HepG2 (cell line): ENCODE data around the gene NOS1AP. TPM values are rescaled to one million over a fixed set of nuclear protein-coding genes. Genes with fewer than 3 reads are reported as not detected.

ENCODE experiments used
- ATAC-seq: fragments of 200-7000 bp; cut with Tn5 transposase; 3 replicates; pipeline ENCODE4 v1.9.1; 2020; ENCODE audit warnings: mild to moderate bottlenecking, moderate library complexity
- BruUV-seq: library from RNA; stranded (reverse); fragments of 400-500 nt; replicated peaks from 2 replicates; lab custom pipeline; 2021; lab: Mats Ljungman, UMichigan
- CTCF ChIA-PET: fragments of 300-600 bp; formaldehyde crosslinking; extraction: SDS; loops from one replicate; lab custom pipeline; 2021; ENCODE audit warnings: low total read pairs, inconsistent platforms, low intra/inter-chr PET ratio; lab: Yijun Ruan, JAX
- POLR2A ChIA-PET: fragments of 350-600 bp; sonication (Branson Sonifier 250); formaldehyde crosslinking; loops from one replicate; lab custom pipeline; 2020; ENCODE audit warnings: antibody characterized with exemption, inconsistent platforms; lab: Yijun Ruan, JAX
- DNase-seq: peaks from one replicate; pipeline ENCODE4 v3.0.0-alpha.2; 2015; ENCODE audit warnings: low spot score
- FAIRE-seq: peaks from 3 replicates; lab custom pipeline; 2011; peaks lifted over from hg19 to GRCh38; lab: Jason Lieb, UNC
- H2AFZ ChIP-seq: one replicate; pipeline ENCODE4 v1.6.1; 2011; ENCODE audit warnings: low read length, inconsistent platforms
- H3K27ac ChIP-seq: fragments of 300-600 bp; 3 replicates; pipeline ENCODE4 v1.8.0; 2011; ENCODE audit warnings: mixed run types, mild to moderate bottlenecking, mixed read lengths, low read length, inconsistent platforms; ENCODE audit not compliant: insufficient read depth; ENCODE audit errors: extremely low read length
- H3K27me3 ChIP-seq, 2 experiments: fragments of 200-600 bp in 1 of 2; 2 replicates in 1 of 2; 3 replicates in 1 of 2; pipeline versions ENCODE4 v1.6.0 to v1.8.0; 2011; ENCODE audit warnings: low read length in 2 of 2, mild to moderate bottlenecking in 2 of 2, moderate library complexity in 2 of 2, inconsistent platforms in 1 of 2; ENCODE audit not compliant: insufficient read depth in 2 of 2, control insufficient read depth in 1 of 2
- H3K36me3 ChIP-seq, 2 experiments: fragments of 200-600 bp in 1 of 2; replicated peaks in 1 of 2; 2 replicates in 1 of 2; 3 replicates in 1 of 2; pipeline versions ENCODE4 v1.5.1 to v1.8.0; 2011; ENCODE audit warnings: low read length in 2 of 2, inconsistent platforms in 1 of 2; ENCODE audit not compliant: insufficient read depth in 2 of 2, control insufficient read depth in 1 of 2
- H3K4me1 ChIP-seq: 2 replicates; pipeline ENCODE4 v1.5.1; 2012; ENCODE audit warnings: low read length, inconsistent platforms; ENCODE audit not compliant: insufficient read depth
- H3K4me2 ChIP-seq: 2 replicates; pipeline ENCODE4 v1.6.0; 2011; ENCODE audit warnings: low read depth, low read length, inconsistent platforms
- H3K4me3 ChIP-seq, 3 experiments: fragments of 200-600 bp in 1 of 3; sonication (generic), shearing (Covaris generic) in 1 of 3; replicated peaks in 1 of 3; 2 replicates each; pipeline ENCODE4 v1.5.1; 2011 to 2016; ENCODE audit warnings: low read length in 3 of 3, inconsistent platforms in 2 of 3, low read depth in 2 of 3, mild to moderate bottlenecking in 2 of 3, control low read depth in 1 of 3, mixed read lengths in 1 of 3; ENCODE audit not compliant: insufficient read depth in 1 of 3
- H3K79me2 ChIP-seq: one replicate; pipeline ENCODE4 v1.6.1; 2011; ENCODE audit warnings: low read length, inconsistent platforms; ENCODE audit not compliant: insufficient read depth
- H3K9ac ChIP-seq: 2 replicates; pipeline ENCODE4 v1.6.0; 2011; ENCODE audit warnings: mild to moderate bottlenecking, low read depth, low read length, inconsistent platforms; ENCODE audit not compliant: insufficient read depth
- H3K9me3 ChIP-seq: 2 replicates; pipeline ENCODE4 v1.5.1; 2012; ENCODE audit warnings: mild to moderate bottlenecking, low read length
- H4K20me1 ChIP-seq: 2 replicates; pipeline ENCODE4 v1.6.0; 2011; ENCODE audit warnings: inconsistent platforms, mild to moderate bottlenecking, low read length, moderate library complexity; ENCODE audit not compliant: insufficient read depth
- ARID3A ChIP-seq: IDR thresholded peaks from 2 replicates; pipeline ENCODE4 v1.6.1; 2012; ENCODE audit warnings: low read depth, low read length, improper control_type of control experiment
- HNRNPL ChIP-seq: fragments of 200-400 bp; formaldehyde crosslinking; IDR thresholded peaks from 2 replicates; pipeline ENCODE4 v1.6.1; 2017; ENCODE audit warnings: mild to moderate bottlenecking, low read depth, low read length
- MTA1 ChIP-seq: sonication (generic); formaldehyde crosslinking; IDR thresholded peaks from 2 replicates; pipeline ENCODE4 v1.4.0; 2020; ENCODE audit warnings: missing genetic modification reagents, mild to moderate bottlenecking, borderline replicate concordance
- MTA3 ChIP-seq: sonication (generic); formaldehyde crosslinking; IDR thresholded peaks from 2 replicates; pipeline ENCODE4 v1.4.0; 2020; ENCODE audit warnings: missing genetic modification reagents
- PAX8 ChIP-seq: sonication (generic); formaldehyde crosslinking; IDR thresholded peaks from 2 replicates; pipeline ENCODE4 v1.8.0; 2022; ENCODE audit warnings: mild to moderate bottlenecking, missing genetic modification reagents, borderline replicate concordance
- POLR2G ChIP-seq: fragments of 200-400 bp; formaldehyde crosslinking; IDR thresholded peaks from 2 replicates; pipeline ENCODE4 v1.6.1; 2018; ENCODE audit warnings: mild to moderate bottlenecking, low read depth, low read length, moderate library complexity
- SP4 ChIP-seq: sonication (generic); formaldehyde crosslinking; IDR thresholded peaks from 2 replicates; pipeline ENCODE4 v1.8.1; 2023; ENCODE audit warnings: mild to moderate bottlenecking, missing genetic modification reagents
- STAG1 ChIP-seq: sonication (generic); formaldehyde crosslinking; IDR thresholded peaks from 2 replicates; pipeline ENCODE4 v1.4.0; 2020; ENCODE audit warnings: missing genetic modification reagents
- ZFP41 ChIP-seq: sonication (generic); formaldehyde crosslinking; IDR thresholded peaks from 2 replicates; pipeline ENCODE4 v1.4.0; 2020; ENCODE audit warnings: mild to moderate bottlenecking, missing genetic modification reagents, borderline replicate concordance
- ZNF180 ChIP-seq: sonication (generic); formaldehyde crosslinking; IDR thresholded peaks from 2 replicates; pipeline ENCODE4 v1.4.0; 2020; ENCODE audit warnings: low read depth, missing genetic modification reagents, borderline replicate concordance
- ZNF563 ChIP-seq: sonication (generic); formaldehyde crosslinking; IDR thresholded peaks from 2 replicates; pipeline ENCODE4 v1.8.0; 2022; ENCODE audit warnings: mild to moderate bottlenecking, moderate library complexity, missing genetic modification reagents
- ZNF749 ChIP-seq: sonication (generic); formaldehyde crosslinking; IDR thresholded peaks from 2 replicates; pipeline ENCODE4 v1.8.0; 2022; ENCODE audit warnings: mild to moderate bottlenecking, missing genetic modification reagents, moderate library complexity, borderline replicate concordance
- ZNF766 ChIP-seq: sonication (generic); formaldehyde crosslinking; IDR thresholded peaks from 2 replicates; pipeline ENCODE4 v1.5.0; 2020; ENCODE audit warnings: missing genetic modification reagents, borderline replicate concordance
- ZSCAN21 ChIP-seq: sonication (generic); formaldehyde crosslinking; IDR thresholded peaks from 2 replicates; pipeline ENCODE4 v1.8.0; 2022; ENCODE audit warnings: mild to moderate bottlenecking, missing genetic modification reagents, moderate library complexity, borderline replicate concordance
- ZSCAN31 ChIP-seq: sonication (generic); formaldehyde crosslinking; IDR thresholded peaks from 2 replicates; pipeline ENCODE4 v1.5.0; 2020; ENCODE audit warnings: low read depth, mild to moderate bottlenecking, missing genetic modification reagents
- WGBS: methylation state at CpG from one replicate; pipeline ENCODE4 v1.1.6; 2017; ENCODE audit warnings: low lambda C conversion rate; 5-methylcytosine and 5-hydroxymethylcytosine counted together
- in situ Hi-C: cut with HindIII; loops from 2 replicates; pipeline ENCODE4 v1.10.0; 2017; ENCODE audit warnings: low pct_unique_long_range_greater_than_20kb; ENCODE audit not compliant: extremely low pct_ligation_motif_present
- intact Hi-C: fragments of 100-400 bp; cut with micrococcal nuclease; formaldehyde crosslinking; loops from one replicate; pipeline ENCODE4 v1.10.0; 2022; ENCODE audit not compliant: unreplicated experiment
- polyA plus RNA-seq, 8 experiments: library from polyadenylated mRNA; depleted of rRNA in 3 of 8; stranded (reverse) in 7 of 8; unstranded in 1 of 8; fragments of >200 nt; fragmentation: Illumina TruSeq in 4 of 8; extraction: Trizol in 4 of 8; gene quantifications; 2 replicates each; pipeline versions ENCODE4 v1.2.1 to v1.2.3, GENCODE V29; 2011 to 2016; ENCODE audit warnings: low read depth in 4 of 8, missing spikeins in 1 of 8, mixed read lengths in 1 of 8; ENCODE audit not compliant: insufficient read depth in 1 of 8
- total RNA-seq, 5 experiments: library from RNA; depleted of rRNA; stranded (reverse); fragments of >200 nt; fragmentation: Illumina TruSeq; extraction: Trizol; gene quantifications; 2 replicates each; pipeline ENCODE4 v1.2.3, GENCODE V29; 2016; ENCODE audit warnings: low read depth in 1 of 5
- TF ChIP-seq, protein P1 (sequence below): sonication (generic); formaldehyde crosslinking; conservative IDR thresholded peaks from 2 replicates; pipeline ENCODE4 v1.4.0; 2020; ENCODE audit warnings: missing genetic modification reagents
- TF ChIP-seq, protein P2 (sequence below): sonication (generic); formaldehyde crosslinking; IDR thresholded peaks from 2 replicates; pipeline ENCODE4 v1.4.0; 2020; ENCODE audit warnings: missing genetic modification reagents

The NOS1AP gene
- total and polyA plus RNA-seq, 2 of the 13 experiments (the other 11 are each of a cell fraction or from before 2014, with no cell fraction given), result 2.0 to 3.3 TPM

DNA sequence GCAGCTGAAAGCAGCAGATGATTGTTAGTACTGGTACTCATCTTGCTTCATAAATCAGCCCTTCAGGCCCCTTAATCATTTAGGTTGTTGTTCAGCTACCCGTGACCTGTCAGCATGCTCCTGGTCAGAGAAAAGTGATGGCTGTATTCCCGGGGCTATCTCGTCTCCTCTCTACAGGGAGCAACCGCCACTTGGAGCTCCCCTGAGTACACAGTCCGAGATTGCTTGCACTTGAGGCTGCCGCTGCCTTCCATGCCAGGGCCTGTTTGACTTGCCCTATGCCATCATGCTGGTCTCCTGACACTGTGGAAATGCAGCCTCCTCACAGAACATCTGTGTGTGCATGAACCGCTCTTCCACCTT is 209.6 kb downstream of the NOS1AP start (continued):
- TF ChIP-seq, protein P1, sequence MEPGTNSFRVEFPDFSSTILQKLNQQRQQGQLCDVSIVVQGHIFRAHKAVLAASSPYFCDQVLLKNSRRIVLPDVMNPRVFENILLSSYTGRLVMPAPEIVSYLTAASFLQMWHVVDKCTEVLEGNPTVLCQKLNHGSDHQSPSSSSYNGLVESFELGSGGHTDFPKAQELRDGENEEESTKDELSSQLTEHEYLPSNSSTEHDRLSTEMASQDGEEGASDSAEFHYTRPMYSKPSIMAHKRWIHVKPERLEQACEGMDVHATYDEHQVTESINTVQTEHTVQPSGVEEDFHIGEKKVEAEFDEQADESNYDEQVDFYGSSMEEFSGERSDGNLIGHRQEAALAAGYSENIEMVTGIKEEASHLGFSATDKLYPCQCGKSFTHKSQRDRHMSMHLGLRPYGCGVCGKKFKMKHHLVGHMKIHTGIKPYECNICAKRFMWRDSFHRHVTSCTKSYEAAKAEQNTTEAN (CRISPR knock-in tag), result no peak
- TF ChIP-seq HNRNPL, result no peak
- no peak for TF ChIP-seq ZNF749 (CRISPR knock-in tag)
- no peak for TF ChIP-seq SP4 (CRISPR knock-in tag)
- no peak for TF ChIP-seq STAG1 (CRISPR knock-in tag)
- no peak for TF ChIP-seq ZNF766

DNA sequence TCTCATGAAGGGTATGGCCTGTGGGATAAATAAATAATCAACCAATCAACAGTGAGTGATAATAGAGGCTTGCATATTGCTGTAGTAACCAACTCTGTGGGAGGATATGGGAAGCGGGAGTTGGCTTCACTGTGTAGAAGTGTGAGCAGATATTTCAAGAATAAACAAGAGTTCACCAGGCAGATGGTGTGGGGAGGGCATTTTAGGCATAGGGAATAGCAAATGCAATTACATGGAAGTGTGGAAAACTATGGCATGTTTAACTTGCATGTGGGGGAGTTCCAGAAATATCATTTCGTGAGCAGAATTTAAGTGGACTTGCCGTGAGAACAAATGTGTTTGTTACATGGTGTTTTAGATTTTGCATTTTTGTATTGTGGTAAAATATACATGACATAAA is 211.9 kb downstream of the NOS1AP start:
- Histone ChIP-seq H3K4me3 (no peak overlapping the region), H3K9me3 (no peaks in the 10 kb centered on the region), H4K20me1 (no peaks in the 10 kb centered on the region; the same call in 1 of the 2 replicates), H3K4me2 (no peak overlapping the region), H3K4me1 (peaks cover 16% of the 10 kb centered on the region), H3K27ac (no peak overlapping the region), H3K9ac (no peak overlapping the region), H3K79me2 (no peaks in the 10 kb centered on the region), H3K27me3 (no peaks in the 10 kb centered on the region), H3K36me3 (0 out of 5 replicates have a peak, but pooled peaks cover 0 to 5% of the 10 kb centered on the region in 2 experiments), H2AFZ (no peak overlapping the region)
- ChIA-PET POLR2A (no interaction called here), CTCF (no interaction called here)
- DNase-seq, result no peak
- in situ Hi-C loops, result no loop called here
- BruUV-seq, result no TSS peak
- intact Hi-C loops, result loop anchor here (10.0 kb wide), 1 partner anchor 113 kb away; no protein-coding TSS in a partner anchor
- ATAC-seq, result no peak
- FAIRE-seq, result no peak
- WGBS, result 97% methylated on average over 3 of the region's 3 CpGs
- TF ChIP-seq ZNF180 (CRISPR knock-in tag), result no peak
- no peak for TF ChIP-seq MTA3
- no peak for TF ChIP-seq POLR2G
- TF ChIP-seq ZNF563 (CRISPR knock-in tag), result no peak
- TF ChIP-seq ZSCAN21 (CRISPR knock-in tag), result no peak
- no peak for TF ChIP-seq ARID3A
- no peak for TF ChIP-seq ZFP41 (CRISPR knock-in tag)
- TF ChIP-seq ZSCAN31 (CRISPR knock-in tag), result no peak
- TF ChIP-seq PAX8, result no peak
- TF ChIP-seq MTA1 (CRISPR knock-in tag), result no peak
- TF ChIP-seq, protein P2, sequence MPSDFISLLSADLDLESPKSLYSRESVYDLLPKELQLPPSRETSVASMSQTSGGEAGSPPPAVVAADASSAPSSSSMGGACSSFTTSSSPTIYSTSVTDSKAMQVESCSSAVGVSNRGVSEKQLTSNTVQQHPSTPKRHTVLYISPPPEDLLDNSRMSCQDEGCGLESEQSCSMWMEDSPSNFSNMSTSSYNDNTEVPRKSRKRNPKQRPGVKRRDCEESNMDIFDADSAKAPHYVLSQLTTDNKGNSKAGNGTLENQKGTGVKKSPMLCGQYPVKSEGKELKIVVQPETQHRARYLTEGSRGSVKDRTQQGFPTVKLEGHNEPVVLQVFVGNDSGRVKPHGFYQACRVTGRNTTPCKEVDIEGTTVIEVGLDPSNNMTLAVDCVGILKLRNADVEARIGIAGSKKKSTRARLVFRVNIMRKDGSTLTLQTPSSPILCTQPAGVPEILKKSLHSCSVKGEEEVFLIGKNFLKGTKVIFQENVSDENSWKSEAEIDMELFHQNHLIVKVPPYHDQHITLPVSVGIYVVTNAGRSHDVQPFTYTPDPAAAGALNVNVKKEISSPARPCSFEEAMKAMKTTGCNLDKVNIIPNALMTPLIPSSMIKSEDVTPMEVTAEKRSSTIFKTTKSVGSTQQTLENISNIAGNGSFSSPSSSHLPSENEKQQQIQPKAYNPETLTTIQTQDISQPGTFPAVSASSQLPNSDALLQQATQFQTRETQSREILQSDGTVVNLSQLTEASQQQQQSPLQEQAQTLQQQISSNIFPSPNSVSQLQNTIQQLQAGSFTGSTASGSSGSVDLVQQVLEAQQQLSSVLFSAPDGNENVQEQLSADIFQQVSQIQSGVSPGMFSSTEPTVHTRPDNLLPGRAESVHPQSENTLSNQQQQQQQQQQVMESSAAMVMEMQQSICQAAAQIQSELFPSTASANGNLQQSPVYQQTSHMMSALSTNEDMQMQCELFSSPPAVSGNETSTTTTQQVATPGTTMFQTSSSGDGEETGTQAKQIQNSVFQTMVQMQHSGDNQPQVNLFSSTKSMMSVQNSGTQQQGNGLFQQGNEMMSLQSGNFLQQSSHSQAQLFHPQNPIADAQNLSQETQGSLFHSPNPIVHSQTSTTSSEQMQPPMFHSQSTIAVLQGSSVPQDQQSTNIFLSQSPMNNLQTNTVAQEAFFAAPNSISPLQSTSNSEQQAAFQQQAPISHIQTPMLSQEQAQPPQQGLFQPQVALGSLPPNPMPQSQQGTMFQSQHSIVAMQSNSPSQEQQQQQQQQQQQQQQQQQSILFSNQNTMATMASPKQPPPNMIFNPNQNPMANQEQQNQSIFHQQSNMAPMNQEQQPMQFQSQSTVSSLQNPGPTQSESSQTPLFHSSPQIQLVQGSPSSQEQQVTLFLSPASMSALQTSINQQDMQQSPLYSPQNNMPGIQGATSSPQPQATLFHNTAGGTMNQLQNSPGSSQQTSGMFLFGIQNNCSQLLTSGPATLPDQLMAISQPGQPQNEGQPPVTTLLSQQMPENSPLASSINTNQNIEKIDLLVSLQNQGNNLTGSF (CRISPR knock-in tag), result no peak
